Raji (cell line): ENCODE data around the gene PCED1A.

ENCODE experiments used
- POLR2A ChIP-seq: IDR thresholded peaks from 2 replicates; pipeline ENCODE4 v1.6.1; 2011; ENCODE audit warnings: low read depth, low read length, control low read depth; ENCODE audit not compliant: insufficient read depth

Gene PCED1A

DNA sequence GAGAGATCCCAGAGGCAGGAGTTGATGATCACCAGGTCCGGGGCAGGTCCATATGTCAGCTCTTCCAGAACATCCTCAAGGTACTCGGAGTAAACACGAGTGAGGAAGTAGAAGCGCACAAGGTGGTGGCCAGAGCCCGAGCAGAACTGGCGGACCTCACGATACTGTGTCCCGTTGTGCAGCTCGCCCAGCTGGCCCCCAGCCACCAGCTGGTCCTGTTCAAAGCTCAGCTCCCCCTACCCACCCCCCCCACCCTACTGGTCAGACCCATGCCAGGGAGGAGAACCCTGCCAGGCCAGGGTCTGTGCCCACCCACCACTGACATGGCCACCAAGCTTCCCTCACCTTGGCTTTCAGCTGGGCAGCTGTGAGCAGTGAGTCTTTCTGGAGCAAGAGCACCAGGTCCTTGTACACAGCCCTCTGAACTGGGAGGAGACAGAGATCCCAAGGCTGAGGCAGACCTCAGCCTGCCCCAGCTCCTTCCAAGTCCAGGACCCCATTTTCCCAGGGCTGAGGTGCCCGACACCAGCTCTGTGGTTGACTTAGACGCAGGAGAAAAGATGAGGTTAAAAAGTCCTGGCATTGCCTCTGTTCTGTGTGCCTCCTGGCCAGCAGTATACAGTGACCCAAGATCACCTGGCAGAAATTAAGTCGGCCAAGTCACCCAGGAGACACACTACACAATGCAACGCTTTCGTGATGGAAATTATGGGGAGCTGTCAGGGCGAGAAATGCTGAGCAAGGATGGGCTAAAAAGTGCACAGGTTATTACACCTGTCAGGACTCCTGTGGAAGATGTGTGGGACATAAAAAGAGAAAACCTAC is 1.4 kb downstream of the PCED1A start:
- TF ChIP-seq POLR2A, result no peak

- no peak for TF ChIP-seq POLR2A
Measured at GRCh38 chr20:2838170-2838797, 2.2 kb downstream of the PCED1A start.

GRCh38 chr20:2837221-2837960 is 3.1 kb downstream of the PCED1A start:
- TF ChIP-seq POLR2A, result no peak

DNA sequence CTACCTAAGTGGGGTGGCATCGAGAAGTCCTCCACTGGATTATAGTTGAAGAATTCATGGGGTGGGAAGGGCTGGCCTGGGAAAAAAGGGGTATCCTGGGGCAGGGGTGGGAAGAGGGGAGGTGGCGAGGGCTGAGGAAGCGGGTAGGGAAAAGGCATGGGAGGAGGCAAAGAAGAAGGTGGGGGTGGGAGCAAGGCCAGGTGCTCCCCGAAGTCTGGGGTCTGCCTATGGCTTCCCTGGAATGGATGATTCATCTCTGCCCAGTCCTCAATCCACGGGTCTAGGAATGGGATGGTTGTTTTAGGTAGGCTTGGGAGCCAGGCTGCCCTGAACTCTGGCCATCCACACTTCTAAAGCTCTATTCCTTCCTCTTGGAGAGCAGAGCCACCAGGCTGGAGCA is 4.4 kb downstream of the PCED1A start:
- TF ChIP-seq POLR2A, result no peak

- TF ChIP-seq POLR2A, result no peak
Measured at GRCh38 chr20:2835331-2835796, 5.1 kb downstream of the PCED1A start.

GRCh38 chr20:2834401-2835110 is 5.9 kb downstream of the PCED1A start:
- TF ChIP-seq POLR2A, result no peak

- no peak for TF ChIP-seq POLR2A
Measured at GRCh38 chr20:2833761-2834160, 6.7 kb downstream of the PCED1A start.

DNA sequence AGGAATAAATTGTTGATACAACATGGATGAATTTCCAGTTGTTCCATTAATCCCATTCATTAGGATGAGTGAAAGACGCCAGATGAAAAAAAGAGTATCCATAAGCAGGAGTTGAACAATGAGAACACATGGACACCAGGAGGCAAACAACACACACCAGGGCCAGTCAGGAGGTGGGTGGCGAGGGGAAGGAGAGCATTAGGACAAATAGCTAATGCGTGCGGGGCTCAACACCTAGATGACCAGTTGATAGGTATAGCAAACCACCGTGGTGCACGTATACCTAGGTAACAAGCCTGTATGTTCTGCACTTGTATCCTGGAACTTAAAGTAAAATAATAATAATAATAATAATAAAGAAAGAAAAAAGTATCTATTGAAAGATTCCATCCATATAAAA is 11.1 kb downstream of the PCED1A start:
- no peak for TF ChIP-seq POLR2A

DNA sequence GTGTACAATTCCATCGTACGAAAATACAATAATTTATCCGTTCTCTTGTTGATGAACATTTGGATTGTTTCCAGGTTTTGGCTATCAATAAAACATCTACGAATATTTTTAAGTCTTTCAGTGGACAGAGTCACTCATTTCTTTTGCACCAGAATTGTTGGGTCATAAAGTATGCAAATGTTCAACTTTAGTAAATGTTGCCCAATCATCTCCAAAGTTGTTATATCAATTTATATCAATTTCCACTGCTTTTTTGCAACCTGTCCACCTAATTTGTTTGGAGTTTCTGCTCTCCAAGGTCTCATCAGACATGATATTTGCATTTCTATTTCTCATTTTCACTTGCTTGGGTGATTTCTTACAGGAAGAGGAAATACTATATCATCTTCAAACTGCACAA is 13.8 kb downstream of the PCED1A start:
- no peak for TF ChIP-seq POLR2A

DNA sequence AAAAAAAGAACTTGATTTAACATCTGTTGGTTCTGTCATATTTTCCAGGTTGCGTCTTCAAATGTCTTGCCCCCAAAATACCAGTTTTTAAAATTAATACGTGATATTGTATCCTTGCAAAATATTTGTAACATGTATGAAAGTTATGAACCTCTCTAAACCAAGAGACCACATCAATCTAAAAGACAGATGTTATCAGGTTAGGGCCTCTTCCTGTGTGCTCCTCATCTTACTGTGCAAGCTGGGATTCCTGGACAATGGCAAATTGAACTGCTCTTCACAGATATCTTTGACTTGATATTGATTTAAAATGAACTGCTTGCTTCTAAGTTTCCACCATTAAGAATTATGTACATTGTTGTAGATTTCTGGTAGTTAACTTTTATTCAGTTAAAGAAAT is 14.7 kb downstream of the PCED1A start:
- no peak for TF ChIP-seq POLR2A

- no peak for TF ChIP-seq POLR2A
Measured at GRCh38 chr20:2822073-2822472, 18.4 kb downstream of the PCED1A start.

GRCh38 chr20:2820896-2821869 is 19.3 kb downstream of the PCED1A start:
- TF ChIP-seq POLR2A, result no peak

DNA sequence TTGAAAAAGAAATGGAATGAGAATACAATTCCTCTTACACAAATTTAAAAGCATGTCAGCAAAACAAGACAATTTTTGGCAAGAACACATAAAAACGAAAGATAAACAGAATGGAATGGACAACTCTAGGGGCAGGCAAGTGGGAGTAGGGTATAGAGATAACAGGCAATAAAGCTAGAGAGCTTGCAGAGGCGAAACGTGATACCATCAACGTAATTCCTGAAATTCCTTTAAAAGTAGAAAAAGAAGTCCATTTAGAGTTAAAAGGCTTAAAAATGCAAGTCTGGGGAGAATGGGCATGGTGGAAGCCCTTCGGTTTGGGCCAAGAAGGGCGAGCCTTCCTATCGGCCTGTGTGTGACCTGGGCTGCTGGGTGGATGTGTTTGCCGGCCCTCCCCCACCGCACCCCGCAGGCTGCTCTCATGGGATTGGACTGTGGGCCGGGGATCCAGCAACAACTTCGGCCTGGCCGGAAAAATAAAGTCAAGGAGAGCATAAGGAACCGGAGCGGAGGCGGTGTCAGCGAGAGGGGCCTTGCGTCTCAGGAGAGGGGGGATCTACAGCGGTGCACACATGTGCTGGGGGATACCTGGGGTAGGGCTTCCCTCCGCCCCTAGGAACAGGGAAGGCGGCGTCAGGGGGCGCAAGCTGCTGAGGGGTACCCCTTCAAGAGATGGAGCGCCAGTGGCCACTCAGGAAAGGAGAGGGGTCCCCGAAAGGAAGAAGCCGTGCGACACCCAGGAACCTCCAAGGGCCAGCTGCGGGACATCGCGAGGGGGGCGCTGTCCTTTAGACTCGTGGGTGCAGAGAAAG is 20.2 kb downstream of the PCED1A start:
- no peak for TF ChIP-seq POLR2A
